Loucy (cell line): ENCODE data around the gene RYR2.

ENCODE experiments used
- CTCF ChIP-seq: fragments of 200-600 bp; sonication (generic); conservative IDR thresholded peaks from 2 replicates; pipeline ENCODE4 v1.5.1; 2014; ENCODE audit warnings: mild to moderate bottlenecking, antibody characterized with exemption, low read length
- EZH2phosphoT487 ChIP-seq: fragments of 200-600 bp; IDR thresholded peaks from 2 replicates; pipeline ENCODE4 v1.6.1; 2018; ENCODE audit warnings: antibody characterized with exemption, mild to moderate bottlenecking, moderate library complexity, borderline replicate concordance

- TF ChIP-seq EZH2phosphoT487 = no peak
- TF ChIP-seq CTCF = no peak
Observed at GRCh38 chr1:237228421-237228820, 186.4 kb downstream of the RYR2 start.
